K562 (cell line): Measurements from ENCODE around the gene TMEM63A. TPM values are rescaled to one million over a fixed set of nuclear protein-coding genes. Genes with fewer than 3 reads are reported as not detected.

ENCODE experiments used
- GABPA ChIP-seq: fragments of 200-800 bp; sonication (Bioruptor generic); conservative IDR thresholded peaks from 2 replicates; pipeline ENCODE4 v1.6.1; 2016; ENCODE audit warnings: low read depth, missing genetic modification characterization, missing compliant biosample characterization
- MGA ChIP-seq: fragments of 450-650 bp; IDR thresholded peaks from 2 replicates; pipeline ENCODE4 v1.6.1; 2016; ENCODE audit warnings: mild to moderate bottlenecking, moderate library complexity
- ZNF384 ChIP-seq: IDR thresholded peaks from 2 replicates; pipeline ENCODE4 v1.6.1; 2012; ENCODE audit warnings: low read depth, low read length, improper control_type of control experiment
- polyA plus RNA-seq, 8 experiments: library from polyadenylated mRNA; depleted of rRNA in 4 of 8; stranded (reverse) in 5 of 8; unstranded in 3 of 8; fragments of >200 nt; fragmentation: Nextera tagmentation in 2 of 8; fragmentation: Illumina TruSeq in 1 of 8; extraction: Ambion mirVana in 2 of 8; extraction: Trizol in 1 of 8; gene quantifications; 2 replicates each; pipeline versions ENCODE4 v1.2.1 to v1.2.3, GENCODE V29; 2011 to 2014; ENCODE audit warnings: inconsistent platforms in 1 of 8, missing spikeins in 1 of 8
- total RNA-seq, 7 experiments: library from RNA; depleted of rRNA in 6 of 7; stranded (reverse); fragments of >200 nt in 6 of 7; fragmentation: Illumina TruSeq in 2 of 7; extraction: Trizol in 2 of 7; gene quantifications; 2 replicates each; pipeline versions ENCODE4 v1.2.1 to v1.2.3, GENCODE V29; 2011 to 2021; ENCODE audit warnings: low replicate concordance in 1 of 7
- TF ChIP-seq, protein P1 (sequence below): fragments of 250-450 bp; sonication (Bioruptor Pico); IDR thresholded peaks from 2 replicates; pipeline ENCODE4 v1.5.0; 2021; ENCODE audit warnings: mild to moderate bottlenecking, moderate library complexity

TMEM63A gene
- total and polyA plus RNA-seq, 9 of the 15 experiments (the other 6 are each of a cell fraction or from before 2014, with no cell fraction given), result 2.0 to 54.6 (median 17.5) TPM

- TF ChIP-seq GABPA (tag), result peak; percentile 83
- TF ChIP-seq, protein P1, sequence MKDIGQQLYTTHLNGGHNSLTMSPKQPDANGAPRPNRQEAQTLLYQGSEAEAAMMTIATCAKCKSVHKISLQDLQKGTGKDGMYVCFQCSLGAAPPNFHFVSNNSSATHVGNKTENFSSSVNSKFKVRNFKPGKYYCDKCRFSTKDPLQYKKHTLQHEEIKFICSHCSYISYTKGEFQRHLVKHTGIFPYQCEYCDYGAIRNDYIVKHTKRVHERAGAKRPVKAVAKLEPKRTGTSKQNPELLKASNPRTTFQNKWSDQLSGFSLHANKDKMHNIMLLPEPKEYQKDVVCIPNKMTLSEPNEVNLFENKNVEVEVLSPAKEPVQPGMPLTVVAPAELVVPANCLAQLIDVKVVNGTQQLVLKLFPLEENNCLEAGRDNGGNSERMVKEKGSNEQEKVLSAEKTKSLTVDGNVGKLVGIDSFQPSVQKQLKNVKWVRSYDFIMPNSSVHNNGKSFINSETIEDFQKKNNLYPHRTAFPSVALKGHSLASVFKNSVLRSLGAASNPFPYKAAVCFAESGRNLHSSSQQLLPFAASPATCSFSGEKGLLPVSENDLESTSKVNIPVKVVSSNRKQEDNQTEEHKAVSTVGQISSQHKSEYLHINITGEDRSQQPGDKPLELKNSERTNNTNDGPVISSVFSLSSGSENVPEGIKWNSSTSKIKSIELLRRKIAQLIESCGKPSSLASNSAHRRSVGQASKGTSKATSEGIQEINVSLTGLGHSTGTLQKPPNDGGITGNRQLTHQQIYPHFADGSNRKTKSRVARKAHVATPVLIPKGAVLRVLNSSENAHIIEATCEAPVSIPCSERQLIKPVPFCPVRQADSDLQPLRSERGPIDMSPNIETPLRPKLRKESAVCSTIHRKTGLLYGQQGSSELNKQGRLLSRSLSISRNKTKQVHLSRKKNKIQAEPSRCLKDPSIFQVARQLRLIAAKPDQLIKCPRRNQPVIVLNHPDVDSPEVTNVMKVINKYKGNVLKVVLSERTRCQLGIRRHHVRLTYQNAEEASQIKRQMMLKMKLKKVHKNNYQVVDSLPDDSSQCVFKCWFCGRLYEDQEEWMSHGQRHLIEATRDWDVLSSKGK, result no peak
- TF ChIP-seq ZNF384, result no peak
- peak; percentile 34; the same call in 1 of the 2 replicates for TF ChIP-seq MGA
Measured at GRCh38 chr1:225881081-225881958, 860 bp downstream of the TMEM63A start (continued).
